Tibial artery (tissue), 4 donors: ENCODE data around the gene CUL9.

Experiments used
- DNase-seq, 2 donors: peaks; one replicate each; pipeline ENCODE4 v3.0.0-alpha.2; 2019
- H3K27ac ChIP-seq, 2 donors: fragments of 200-600 bp; sonication (generic) in 1 of 2; 1 replicate in 1 of 2; 2 replicates in 1 of 2; pipeline ENCODE4 v1.5.1; 2018 to 2019; ENCODE audit warnings: mild to moderate bottlenecking in 1 of 2
- H3K27me3 ChIP-seq, 2 donors: fragments of 200-600 bp; sonication (generic) in 1 of 2; one replicate each; pipeline versions ENCODE4 v1.5.1 to v1.6.0; 2016 to 2019
- H3K36me3 ChIP-seq, 3 donors: fragments of 200-600 bp; sonication (generic) in 2 of 3; one replicate each; pipeline ENCODE4 v1.5.1; 2016 to 2019; ENCODE audit warnings: mild to moderate bottlenecking in 2 of 3
- H3K4me1 ChIP-seq, 4 donors: fragments of 200-600 bp; sonication (generic) in 2 of 4; 1 replicate in 3 of 4; 2 replicates in 1 of 4; pipeline ENCODE4 v1.5.1; 2016 to 2019
- H3K4me3 ChIP-seq, 2 donors: fragments of 200-600 bp; sonication (generic) in 1 of 2; 1 replicate in 1 of 2; 2 replicates in 1 of 2; pipeline ENCODE4 v1.5.1; 2018 to 2019; ENCODE audit warnings: mild to moderate bottlenecking in 2 of 2
- H3K9me3 ChIP-seq, 3 donors: fragments of 200-600 bp; sonication (generic) in 1 of 3; one replicate each; pipeline ENCODE4 v1.5.1; 2016 to 2019
- CTCF ChIP-seq, 2 experiments: fragments of 200-600 bp in 1 of 2; fragments of 450-650 bp in 1 of 2; IDR thresholded peaks; one replicate each; pipeline ENCODE4 v1.5.1; 2017 to 2019; ENCODE audit warnings: antibody characterized with exemption in 2 of 2, mild to moderate bottlenecking in 1 of 2, moderate library complexity in 1 of 2
- intact Hi-C: fragments of 100-400 bp; cut with DNase I; formaldehyde crosslinking; loops from one replicate; pipeline ENCODE4 v1.15.0; 2023; ENCODE audit warnings: low total_unique reads

The CUL9 gene

GRCh38 chr6:43248101-43248500, 66.1 kb downstream of the CUL9 start:
- Histone ChIP-seq H3K27ac (no peak overlapping the region), H3K36me3 (no peaks in the 10 kb centered on the region), H3K27me3 (peaks cover 0 to 48% of the 10 kb centered on the region in 2 donors), H3K9me3 (no peaks in the 10 kb centered on the region), H3K4me3 (peak overlapping the region in 1 of 2 donors; percentile 60), H3K4me1 (peaks cover 0 to 20% (median 11%) of the 10 kb centered on the region in 4 donors)
- no peak for DNase-seq
- TF ChIP-seq CTCF (IDR thresholded peaks at IDR 0.05) = no peak
- intact Hi-C loops = no loop called here

- DNase-seq = no peak
- Histone ChIP-seq H3K9me3 (no peaks in the 10 kb centered on the region), H3K27me3 (peaks cover 0 to 48% of the 10 kb centered on the region in 2 donors), H3K36me3 (no peaks in the 10 kb centered on the region), H3K4me3 (no peak overlapping the region), H3K27ac (no peak overlapping the region), H3K4me1 (peaks cover 0 to 20% (median 11%) of the 10 kb centered on the region in 4 donors)
- intact Hi-C loops = no loop called here
- TF ChIP-seq CTCF (IDR thresholded peaks at IDR 0.05) = no peak
Measured at GRCh38 chr6:43248791-43249190, 66.8 kb downstream of the CUL9 start.

DNA sequence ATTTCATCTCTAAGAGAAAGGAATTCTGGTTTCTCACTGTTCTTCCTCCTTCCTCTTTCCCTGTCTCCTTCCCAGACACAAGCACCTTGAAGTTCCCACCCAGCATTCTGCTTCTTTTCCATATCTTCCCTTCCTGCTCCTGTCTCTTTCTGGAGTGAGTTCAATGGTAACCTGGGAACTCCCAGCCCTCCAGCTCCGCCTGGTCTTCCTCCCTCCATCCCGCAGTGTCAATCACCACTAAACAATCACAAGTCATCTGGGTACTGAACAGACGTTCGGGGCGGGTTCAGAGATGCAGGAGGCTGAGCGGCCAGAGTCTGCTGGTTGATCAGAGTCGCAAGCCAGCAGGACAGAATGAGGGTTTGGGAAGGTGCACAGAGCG, 69.0 kb downstream of the CUL9 start:
- intact Hi-C loops = no loop called here

DNA sequence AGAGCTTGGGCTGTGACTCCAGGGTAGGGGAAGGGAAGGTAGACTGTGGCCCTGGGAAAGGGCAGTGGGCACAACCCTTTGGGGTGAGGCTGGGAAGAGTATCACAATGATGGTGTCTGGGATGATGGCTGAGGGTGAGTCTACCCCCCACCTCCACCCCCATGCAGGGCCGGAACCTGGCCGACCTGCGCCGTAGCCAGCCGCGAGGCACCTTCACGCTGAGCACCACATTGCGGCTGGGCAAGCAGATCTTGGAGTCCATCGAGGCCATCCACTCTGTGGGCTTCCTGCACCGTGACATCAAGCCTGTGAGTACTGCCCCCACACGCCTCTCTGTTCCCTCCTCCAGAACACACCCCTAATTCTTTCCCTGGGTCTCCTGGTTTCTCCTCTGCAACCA, 71.4 kb downstream of the CUL9 start:
- intact Hi-C loops = no loop called here
- Histone ChIP-seq H3K27ac (no peak overlapping the region), H3K36me3 (no peaks in the 10 kb centered on the region), H3K9me3 (no peaks in the 10 kb centered on the region), H3K4me1 (peaks cover 0 to 4% (median 0%) of the 10 kb centered on the region in 4 donors), H3K4me3 (no peak overlapping the region), H3K27me3 (peaks cover 0 to 55% of the 10 kb centered on the region in 2 donors)
- DNase-seq = no peak
- TF ChIP-seq CTCF (IDR thresholded peaks at IDR 0.05) = no peak

More for the DNA sequence above, 69.0 kb downstream of the CUL9 start:
- peaks cover 0 to 20% (median 11%) of the 10 kb centered on the region in 4 donors for H3K4me1 ChIP-seq
- no peak for DNase-seq
- H3K27ac ChIP-seq = no peak overlapping the region
- TF ChIP-seq CTCF (IDR thresholded peaks at IDR 0.05) = no peak
- no peak overlapping the region for H3K4me3 ChIP-seq
- H3K36me3 ChIP-seq = no peaks in the 10 kb centered on the region
- peaks cover 0 to 49% of the 10 kb centered on the region in 2 donors for H3K27me3 ChIP-seq
- H3K9me3 ChIP-seq = no peaks in the 10 kb centered on the region

GRCh38 chr6:43254138-43254817, 72.3 kb downstream of the CUL9 start:
- Histone ChIP-seq H3K9me3 (no peaks in the 10 kb centered on the region), H3K4me3 (no peak overlapping the region), H3K27ac (no peak overlapping the region), H3K27me3 (peaks cover 0 to 59% of the 10 kb centered on the region in 2 donors), H3K36me3 (no peaks in the 10 kb centered on the region), H3K4me1 (peaks cover 0 to 4% (median 0%) of the 10 kb centered on the region in 4 donors)
- intact Hi-C loops = no loop called here
- no peak for DNase-seq
- TF ChIP-seq CTCF (IDR thresholded peaks at IDR 0.05) = no peak
